HepG2 (cell line): ENCODE results near the gene LYPLA2. TPM values are rescaled to one million over a fixed set of nuclear protein-coding genes. Genes with fewer than 3 reads are reported as not detected.

Source experiments
- ATAC-seq: fragments of 200-7000 bp; cut with Tn5 transposase; 3 replicates; pipeline ENCODE4 v1.9.1; 2020; ENCODE audit warnings: mild to moderate bottlenecking, moderate library complexity
- BruUV-seq: library from RNA; stranded (reverse); fragments of 400-500 nt; replicated peaks from 2 replicates; lab custom pipeline; 2021; lab: Mats Ljungman, UMichigan
- CTCF ChIA-PET: fragments of 300-600 bp; formaldehyde crosslinking; extraction: SDS; loops from one replicate; lab custom pipeline; 2021; ENCODE audit warnings: low total read pairs, inconsistent platforms, low intra/inter-chr PET ratio; lab: Yijun Ruan, JAX
- POLR2A ChIA-PET: fragments of 350-600 bp; sonication (Branson Sonifier 250); formaldehyde crosslinking; loops from one replicate; lab custom pipeline; 2020; ENCODE audit warnings: antibody characterized with exemption, inconsistent platforms; lab: Yijun Ruan, JAX
- DNase-seq: peaks from one replicate; pipeline ENCODE4 v3.0.0-alpha.2; 2015; ENCODE audit warnings: low spot score
- FAIRE-seq: peaks from 3 replicates; lab custom pipeline; 2011; peaks lifted over from hg19 to GRCh38; lab: Jason Lieb, UNC
- H2AFZ ChIP-seq: one replicate; pipeline ENCODE4 v1.6.1; 2011; ENCODE audit warnings: low read length, inconsistent platforms
- H3K27ac ChIP-seq: fragments of 300-600 bp; 3 replicates; pipeline ENCODE4 v1.8.0; 2011; ENCODE audit warnings: mixed run types, mild to moderate bottlenecking, mixed read lengths, low read length, inconsistent platforms; ENCODE audit not compliant: insufficient read depth; ENCODE audit errors: extremely low read length
- H3K27me3 ChIP-seq, 2 experiments: fragments of 200-600 bp in 1 of 2; 2 replicates in 1 of 2; 3 replicates in 1 of 2; pipeline versions ENCODE4 v1.6.0 to v1.8.0; 2011; ENCODE audit warnings: low read length in 2 of 2, mild to moderate bottlenecking in 2 of 2, moderate library complexity in 2 of 2, inconsistent platforms in 1 of 2; ENCODE audit not compliant: insufficient read depth in 2 of 2, control insufficient read depth in 1 of 2
- H3K36me3 ChIP-seq, 2 experiments: fragments of 200-600 bp in 1 of 2; replicated peaks in 1 of 2; 2 replicates in 1 of 2; 3 replicates in 1 of 2; pipeline versions ENCODE4 v1.5.1 to v1.8.0; 2011; ENCODE audit warnings: low read length in 2 of 2, inconsistent platforms in 1 of 2; ENCODE audit not compliant: insufficient read depth in 2 of 2, control insufficient read depth in 1 of 2
- H3K4me1 ChIP-seq: 2 replicates; pipeline ENCODE4 v1.5.1; 2012; ENCODE audit warnings: low read length, inconsistent platforms; ENCODE audit not compliant: insufficient read depth
- H3K4me2 ChIP-seq: 2 replicates; pipeline ENCODE4 v1.6.0; 2011; ENCODE audit warnings: low read depth, low read length, inconsistent platforms
- H3K4me3 ChIP-seq, 3 experiments: fragments of 200-600 bp in 1 of 3; sonication (generic), shearing (Covaris generic) in 1 of 3; replicated peaks in 1 of 3; 2 replicates each; pipeline ENCODE4 v1.5.1; 2011 to 2016; ENCODE audit warnings: low read length in 3 of 3, inconsistent platforms in 2 of 3, low read depth in 2 of 3, mild to moderate bottlenecking in 2 of 3, control low read depth in 1 of 3, mixed read lengths in 1 of 3; ENCODE audit not compliant: insufficient read depth in 1 of 3
- H3K79me2 ChIP-seq: one replicate; pipeline ENCODE4 v1.6.1; 2011; ENCODE audit warnings: low read length, inconsistent platforms; ENCODE audit not compliant: insufficient read depth
- H3K9ac ChIP-seq: 2 replicates; pipeline ENCODE4 v1.6.0; 2011; ENCODE audit warnings: mild to moderate bottlenecking, low read depth, low read length, inconsistent platforms; ENCODE audit not compliant: insufficient read depth
- H3K9me3 ChIP-seq: 2 replicates; pipeline ENCODE4 v1.5.1; 2012; ENCODE audit warnings: mild to moderate bottlenecking, low read length
- H4K20me1 ChIP-seq: 2 replicates; pipeline ENCODE4 v1.6.0; 2011; ENCODE audit warnings: inconsistent platforms, mild to moderate bottlenecking, low read length, moderate library complexity; ENCODE audit not compliant: insufficient read depth
- CBX2 ChIP-seq, 2 experiments: fragments of 200-600 bp in 1 of 2; sonication (generic); formaldehyde crosslinking in 1 of 2; IDR thresholded peaks; 2 replicates each; pipeline versions ENCODE4 v1.7.0 to v1.8.1; 2018 to 2022; ENCODE audit warnings: low read depth in 2 of 2, low read length in 1 of 2, mild to moderate bottlenecking in 1 of 2, missing genetic modification reagents in 1 of 2
- CCAR2 ChIP-seq: fragments of 200-400 bp; formaldehyde crosslinking; optimal IDR thresholded peaks from 2 replicates; pipeline ENCODE3; 2018; ENCODE audit warnings: low read depth, mild to moderate bottlenecking, low read length, moderate library complexity
- EP300 ChIP-seq, 3 experiments: sonication (generic) in 1 of 3; formaldehyde crosslinking in 1 of 3; IDR thresholded peaks; 2 replicates each; pipeline versions ENCODE4 v1.5.1 to v1.6.1; 2011 to 2020; ENCODE audit warnings: low read depth in 2 of 3, low read length in 2 of 3, borderline replicate concordance in 1 of 3, improper control_type of control experiment in 1 of 3, mild to moderate bottlenecking in 1 of 3, missing genetic modification reagents in 1 of 3, moderate library complexity in 1 of 3
- GATAD2A ChIP-seq: IDR thresholded peaks from 2 replicates; pipeline ENCODE4 v1.6.1; 2016
- MAFK ChIP-seq, 2 experiments: IDR thresholded peaks in 1 of 2; conservative IDR thresholded peaks in 1 of 2; 2 replicates each; pipeline ENCODE4 v1.6.1; 2011; ENCODE audit warnings: improper control_type of control experiment in 2 of 2, low read length in 2 of 2
- SMARCC2 ChIP-seq: fragments of 450-650 bp; IDR thresholded peaks from 2 replicates; pipeline ENCODE4 v1.6.1; 2017; ENCODE audit warnings: antibody characterized with exemption, mild to moderate bottlenecking
- U2AF2 ChIP-seq: fragments of 200-400 bp; formaldehyde crosslinking; IDR thresholded peaks from 2 replicates; pipeline ENCODE4 v1.6.1; 2017; ENCODE audit warnings: low read depth, mild to moderate bottlenecking, low read length
- ZGPAT ChIP-seq: IDR thresholded peaks from 2 replicates; pipeline ENCODE4 v1.6.1; 2016; ENCODE audit warnings: mild to moderate bottlenecking
- ZNF557 ChIP-seq: sonication (generic); formaldehyde crosslinking; IDR thresholded peaks from 2 replicates; pipeline ENCODE4 v1.4.0; 2020; ENCODE audit warnings: missing genetic modification reagents
- ZSCAN29 ChIP-seq: sonication (generic); formaldehyde crosslinking; conservative IDR thresholded peaks from 2 replicates; pipeline ENCODE4 v1.4.0; 2020; ENCODE audit warnings: mild to moderate bottlenecking, missing genetic modification reagents
- WGBS: methylation state at CpG from one replicate; pipeline ENCODE4 v1.1.6; 2017; ENCODE audit warnings: low lambda C conversion rate; 5-methylcytosine and 5-hydroxymethylcytosine counted together
- in situ Hi-C: cut with HindIII; loops from 2 replicates; pipeline ENCODE4 v1.10.0; 2017; ENCODE audit warnings: low pct_unique_long_range_greater_than_20kb; ENCODE audit not compliant: extremely low pct_ligation_motif_present
- intact Hi-C: fragments of 100-400 bp; cut with micrococcal nuclease; formaldehyde crosslinking; loops from one replicate; pipeline ENCODE4 v1.10.0; 2022; ENCODE audit not compliant: unreplicated experiment
- polyA plus RNA-seq, 8 experiments: library from polyadenylated mRNA; depleted of rRNA in 3 of 8; stranded (reverse) in 7 of 8; unstranded in 1 of 8; fragments of >200 nt; fragmentation: Illumina TruSeq in 4 of 8; extraction: Trizol in 4 of 8; gene quantifications; 2 replicates each; pipeline versions ENCODE4 v1.2.1 to v1.2.3, GENCODE V29; 2011 to 2016; ENCODE audit warnings: low read depth in 4 of 8, missing spikeins in 1 of 8, mixed read lengths in 1 of 8; ENCODE audit not compliant: insufficient read depth in 1 of 8
- total RNA-seq, 5 experiments: library from RNA; depleted of rRNA; stranded (reverse); fragments of >200 nt; fragmentation: Illumina TruSeq; extraction: Trizol; gene quantifications; 2 replicates each; pipeline ENCODE4 v1.2.3, GENCODE V29; 2016; ENCODE audit warnings: low read depth in 1 of 5
- TF ChIP-seq, protein P1 (sequence below): IDR thresholded peaks from 2 replicates; pipeline ENCODE4 v1.6.1; 2016
- TF ChIP-seq, protein P2 (sequence below): sonication (generic); formaldehyde crosslinking; IDR thresholded peaks from 2 replicates; pipeline ENCODE4 v1.9.0; 2021; ENCODE audit warnings: missing genetic modification reagents, borderline replicate concordance

Gene LYPLA2
- total and polyA plus RNA-seq, 2 of the 13 experiments (the other 11 are each of a cell fraction or from before 2014, with no cell fraction given), result 72.1 to 73.2 TPM

DNA sequence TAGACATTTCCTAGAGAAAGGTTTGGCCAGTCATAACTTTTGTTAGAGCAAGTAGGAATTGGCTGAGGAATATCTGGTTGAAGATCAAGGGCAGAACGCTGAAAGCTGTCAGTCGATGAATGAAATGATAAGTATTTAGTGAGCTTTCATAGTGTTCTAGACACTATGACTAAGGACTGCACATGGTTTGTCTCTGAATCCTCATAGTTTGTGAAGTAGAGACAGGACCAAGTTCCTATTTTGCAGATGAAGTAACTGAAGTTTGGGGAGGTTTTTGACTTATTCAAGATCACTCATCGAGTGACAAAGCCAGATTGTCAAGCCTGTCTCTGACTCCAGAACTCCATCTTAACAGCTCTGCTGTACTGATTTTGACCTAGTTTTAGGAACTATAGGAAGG is 42.9 kb upstream of the LYPLA2 start:
- TF ChIP-seq SMARCC2 (no peak), CBX2 (IDR thresholded peaks at IDR 0.05; ENCODE audit: low read depth, low read length) (no peak), CBX2 (CRISPR knock-in tag; IDR thresholded peaks at IDR 0.05; ENCODE audit: low read depth) (no peak)
- TF ChIP-seq, protein P1, sequence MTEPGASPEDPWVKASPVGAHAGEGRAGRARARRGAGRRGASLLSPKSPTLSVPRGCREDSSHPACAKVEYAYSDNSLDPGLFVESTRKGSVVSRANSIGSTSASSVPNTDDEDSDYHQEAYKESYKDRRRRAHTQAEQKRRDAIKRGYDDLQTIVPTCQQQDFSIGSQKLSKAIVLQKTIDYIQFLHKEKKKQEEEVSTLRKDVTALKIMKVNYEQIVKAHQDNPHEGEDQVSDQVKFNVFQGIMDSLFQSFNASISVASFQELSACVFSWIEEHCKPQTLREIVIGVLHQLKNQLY (CRISPR knock-in tag), result no peak
- in situ Hi-C loops, result loop anchor here (5.0 kb wide), 1 partner anchor 56 kb away; the partner anchor contains the start of gene RPL11
- Histone ChIP-seq H3K79me2 (peaks cover 64% of the 10 kb centered on the region), H3K4me1 (peaks cover 40% of the 10 kb centered on the region), H3K27ac (no peak overlapping the region), H3K36me3 (peaks cover 17 to 48% of the 10 kb centered on the region in 2 experiments), H3K27me3 (no peaks in the 10 kb centered on the region; a peak in 1 of 5 replicates), H3K9ac (no peak overlapping the region), H3K9me3 (no peaks in the 10 kb centered on the region), H2AFZ (no peak overlapping the region), H4K20me1 (peaks cover 8% of the 10 kb centered on the region), H3K4me3 (no peak overlapping the region), H3K4me2 (no peak overlapping the region)
- no peak for FAIRE-seq
- ATAC-seq, result no peak
- ChIA-PET POLR2A (no interaction called here), CTCF (no interaction called here)
- DNase-seq, result no peak
- intact Hi-C loops, result loop anchor here (10.0 kb wide), 1 partner anchor 193 kb away; the partner anchor contains the start of gene ID3
- BruUV-seq, result no TSS peak
- 86% methylated on average over 3 of the region's 3 CpGs for WGBS

GRCh38 chr1:23751050-23751814 is 39.7 kb upstream of the LYPLA2 start:
- Histone ChIP-seq H3K79me2 (peaks cover 36% of the 10 kb centered on the region), H3K4me1 (peaks cover 28% of the 10 kb centered on the region), H3K27ac (no peak overlapping the region), H3K4me2 (no peak overlapping the region), H3K36me3 (peaks cover 39 to 77% of the 10 kb centered on the region in 2 experiments), H3K9me3 (no peaks in the 10 kb centered on the region), H3K27me3 (no peaks in the 10 kb centered on the region), H4K20me1 (no peaks in the 10 kb centered on the region; the same call in 1 of the 2 replicates), H3K4me3 (no peak overlapping the region), H2AFZ (no peak overlapping the region), H3K9ac (no peak overlapping the region)
- FAIRE-seq (peak; percentile 59), ATAC-seq (peak; percentile 97), DNase-seq (peak; percentile 67)
- TSS peak; percentile 26 for BruUV-seq
- WGBS, result 48% methylated on average over 11 of the region's 11 CpGs
- intact Hi-C loops (loop anchor here (5.0 kb wide), 1 partner anchor 59 kb away; the partner anchor contains the start of gene RPL11), in situ Hi-C loops (no loop called here)
- CTCF ChIA-PET, result interaction anchor here (0.6 to 1.2 kb wide), 2 partner anchors 34 to 60 kb away, joined by 3 to 5 read pairs; partner anchors contain the start of gene RPL11
- POLR2A ChIA-PET, result interaction anchor here (1.0 kb wide), 1 partner anchor 60 kb away, joined by 3 read pairs; the partner anchor contains the start of gene RPL11
- TF ChIP-seq U2AF2, result no peak
- TF ChIP-seq ZGPAT (CRISPR knock-in tag), result peak; percentile 28; the same call in 1 of the 2 replicates
- TF ChIP-seq MAFK (conservative IDR thresholded peaks at IDR 0.05 in 1 of 2, IDR thresholded peaks at IDR 0.05 in 1 of 2; ENCODE audit: low read length in 2 of 2), result no peak
- TF ChIP-seq ZNF557, result no peak
- TF ChIP-seq, protein P2, sequence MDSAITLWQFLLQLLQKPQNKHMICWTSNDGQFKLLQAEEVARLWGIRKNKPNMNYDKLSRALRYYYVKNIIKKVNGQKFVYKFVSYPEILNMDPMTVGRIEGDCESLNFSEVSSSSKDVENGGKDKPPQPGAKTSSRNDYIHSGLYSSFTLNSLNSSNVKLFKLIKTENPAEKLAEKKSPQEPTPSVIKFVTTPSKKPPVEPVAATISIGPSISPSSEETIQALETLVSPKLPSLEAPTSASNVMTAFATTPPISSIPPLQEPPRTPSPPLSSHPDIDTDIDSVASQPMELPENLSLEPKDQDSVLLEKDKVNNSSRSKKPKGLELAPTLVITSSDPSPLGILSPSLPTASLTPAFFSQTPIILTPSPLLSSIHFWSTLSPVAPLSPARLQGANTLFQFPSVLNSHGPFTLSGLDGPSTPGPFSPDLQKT (CRISPR knock-in tag), result no peak
- TF ChIP-seq CCAR2, result no peak
- no peak for TF ChIP-seq EP300 (IDR thresholded peaks at IDR 0.05; ENCODE audit: low read depth in 2 of 2, low read length in 2 of 2)
- no peak for TF ChIP-seq EP300 (CRISPR knock-in tag; IDR thresholded peaks at IDR 0.05; ENCODE audit: borderline replicate concordance)
- 0 out of 2 replicates have a peak, but pooled peaks have one; percentile 15 for TF ChIP-seq GATAD2A (CRISPR knock-in tag)
- TF ChIP-seq ZSCAN29 (CRISPR knock-in tag), result no peak
